OCI-M2 (cell line): ENCODE measurements around the gene ST6GALNAC1.
"Not testable (repeated sequence)": the region's sequence is repeated elsewhere in the genome, so short reads cannot be mapped to it uniquely, and the experiment has no call there.

ENCODE experiments used
- DNase-seq: peaks from one replicate; lab custom pipeline; 2025; ENCODE audit not compliant: unreplicated experiment; lab: John Stamatoyannopoulos, UW

Gene ST6GALNAC1

GRCh38 chr17:76612977-76613851 lies 30.3 kb downstream of the ST6GALNAC1 start:
- DNase-seq: no peak

GRCh38 chr17:76612465-76612864 lies 31.1 kb downstream of the ST6GALNAC1 start:
- DNase-seq: no peak

- no peak for DNase-seq
These were observed 31.8 kb downstream of the ST6GALNAC1 start for GRCh38 chr17:76611758-76612157.

GRCh38 chr17:76611080-76611749 lies 32.3 kb downstream of the ST6GALNAC1 start:
- DNase-seq: not testable (repeated sequence)

- not testable (repeated sequence) for DNase-seq
These were observed 36.9 kb downstream of the ST6GALNAC1 start for GRCh38 chr17:76606685-76607084.

- no peak for DNase-seq
These were observed 42.5 kb downstream of the ST6GALNAC1 start for GRCh38 chr17:76601065-76601464.

GRCh38 chr17:76599694-76600460 lies 43.7 kb downstream of the ST6GALNAC1 start:
- DNase-seq: no peak

- no peak for DNase-seq
These were observed 45.5 kb downstream of the ST6GALNAC1 start for GRCh38 chr17:76598004-76598439.

GRCh38 chr17:76597156-76598003 lies 46.2 kb downstream of the ST6GALNAC1 start:
- no peak for DNase-seq

GRCh38 chr17:76594690-76595089 lies 48.9 kb downstream of the ST6GALNAC1 start:
- no peak for DNase-seq

GRCh38 chr17:76593959-76594358 lies 49.6 kb downstream of the ST6GALNAC1 start:
- DNase-seq: no peak

GRCh38 chr17:76593384-76593826 lies 50.2 kb downstream of the ST6GALNAC1 start:
- no peak for DNase-seq

- no peak for DNase-seq
These were observed 55.4 kb downstream of the ST6GALNAC1 start for GRCh38 chr17:76588182-76588581.

- DNase-seq: no peak
These were observed 56.6 kb downstream of the ST6GALNAC1 start for GRCh38 chr17:76586741-76587487.

GRCh38 chr17:76585649-76586593 lies 57.6 kb downstream of the ST6GALNAC1 start, which contains the start of gene ST6GALNAC2:
ST6GALNAC2 (minus strand) TSS chr17:76585860; CDS start chr17:76585808, 52 bp downstream.
- DNase-seq: no peak

- no peak for DNase-seq
These were observed 58.4 kb downstream of the ST6GALNAC1 start for GRCh38 chr17:76585033-76585648.

- no peak for DNase-seq
These were observed 59.0 kb downstream of the ST6GALNAC1 start for GRCh38 chr17:76584427-76585032.

- no peak for DNase-seq
These were observed 60.9 kb downstream of the ST6GALNAC1 start for GRCh38 chr17:76582660-76583059.
